Measurements from ENCODE around the gene SH3BP4.

The SH3BP4 gene

DNA sequence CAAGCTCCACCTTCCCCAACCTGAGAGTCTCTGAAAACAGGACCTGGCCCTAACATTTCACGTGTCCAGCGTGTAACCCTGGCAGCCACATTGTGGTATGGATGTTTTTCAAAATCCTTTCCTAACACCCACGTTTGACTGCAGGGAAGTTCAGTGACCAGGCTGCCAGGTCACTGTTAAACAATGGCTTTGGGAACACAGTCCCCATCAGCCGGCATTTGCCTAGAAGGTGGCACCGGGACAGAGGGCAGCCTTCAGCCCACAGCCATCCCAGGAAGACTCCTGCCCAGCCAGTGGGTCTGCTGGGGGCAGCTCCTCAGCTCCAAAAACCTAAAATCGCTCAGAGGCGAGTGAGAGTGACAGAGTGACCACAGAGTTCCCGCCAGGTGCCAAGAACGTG, 140.2 kb downstream of the SH3BP4 start:
- no peak for DNase-seq (ENCODE audit: low read depth)

DNA sequence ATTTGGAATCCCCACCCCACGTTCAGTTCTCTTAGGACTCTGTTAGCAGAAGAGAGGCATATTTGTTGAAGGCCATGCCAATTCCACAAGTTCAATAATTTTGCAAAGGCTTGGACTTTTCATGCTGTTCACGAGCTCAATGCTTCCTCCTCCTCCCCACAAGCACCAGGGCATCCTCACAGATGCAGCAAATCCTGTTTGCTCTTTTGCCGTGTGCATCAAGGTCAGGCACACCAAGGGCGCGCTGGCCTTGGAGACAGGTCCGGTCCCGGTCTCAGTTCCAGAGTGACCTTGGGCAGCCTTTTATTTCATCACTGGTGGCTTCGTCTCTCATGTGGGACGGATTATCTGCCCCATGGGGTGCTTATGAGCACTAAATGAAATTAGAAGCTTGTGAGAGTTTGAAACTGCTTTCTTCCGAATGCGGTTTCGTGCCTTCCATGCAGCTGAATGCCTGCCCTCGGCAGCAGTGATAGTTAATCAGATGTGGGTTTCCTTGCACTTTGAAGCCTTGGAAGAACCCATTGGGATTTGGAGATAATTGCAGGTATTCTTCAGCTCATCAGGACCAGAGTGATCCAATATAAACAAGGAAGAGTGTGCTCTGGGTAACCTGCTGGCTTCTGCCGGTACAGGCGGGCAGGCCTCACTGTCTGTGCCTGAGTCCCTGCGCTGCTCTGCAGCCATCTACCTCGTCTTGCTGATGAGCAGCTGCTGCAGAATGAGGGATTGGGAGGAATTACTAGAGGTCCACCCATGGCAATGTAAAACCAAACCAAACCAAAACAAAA, 140.8 kb downstream of the SH3BP4 start:
- no peak for DNase-seq (ENCODE audit: low read depth)

DNA sequence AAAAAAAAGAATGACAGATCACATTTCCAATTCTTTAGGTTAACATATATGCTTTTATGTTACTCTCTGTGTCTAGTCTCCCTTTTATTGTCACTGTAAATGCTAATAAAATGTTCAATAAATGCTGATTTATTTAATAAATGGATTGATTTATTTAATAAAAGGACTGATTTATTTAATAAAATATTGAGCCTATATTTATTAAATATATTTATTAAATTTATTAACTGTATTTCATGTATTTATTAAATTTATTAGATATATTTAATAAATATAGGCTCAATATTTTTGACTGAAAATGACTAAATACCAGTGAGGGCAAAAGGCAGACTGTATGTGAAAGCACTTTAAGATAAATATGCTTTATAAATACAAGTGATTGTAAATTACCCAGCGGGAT, 142.6 kb downstream of the SH3BP4 start:
- no peak for DNase-seq (ENCODE audit: low read depth)

DNA sequence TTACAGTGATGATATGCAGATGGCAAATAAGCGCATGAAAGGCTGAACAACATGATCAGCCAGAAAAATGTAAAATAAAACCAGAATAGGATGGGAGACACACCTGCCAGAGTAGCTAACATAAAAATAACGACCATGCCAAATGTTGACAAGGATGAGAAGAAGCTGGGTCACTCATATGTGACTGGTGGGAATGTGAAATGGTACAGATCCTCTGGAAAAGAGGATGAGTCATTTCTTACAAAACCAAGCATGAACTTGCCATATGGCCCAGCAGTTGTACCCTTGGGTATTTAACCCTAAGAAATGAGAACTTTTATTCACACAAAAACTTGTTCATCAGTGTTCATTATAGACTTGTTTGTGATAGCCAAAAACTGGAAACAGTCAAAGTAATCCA, 143.8 kb downstream of the SH3BP4 start:
- DNase-seq (ENCODE audit: low read depth) = no peak

DNA sequence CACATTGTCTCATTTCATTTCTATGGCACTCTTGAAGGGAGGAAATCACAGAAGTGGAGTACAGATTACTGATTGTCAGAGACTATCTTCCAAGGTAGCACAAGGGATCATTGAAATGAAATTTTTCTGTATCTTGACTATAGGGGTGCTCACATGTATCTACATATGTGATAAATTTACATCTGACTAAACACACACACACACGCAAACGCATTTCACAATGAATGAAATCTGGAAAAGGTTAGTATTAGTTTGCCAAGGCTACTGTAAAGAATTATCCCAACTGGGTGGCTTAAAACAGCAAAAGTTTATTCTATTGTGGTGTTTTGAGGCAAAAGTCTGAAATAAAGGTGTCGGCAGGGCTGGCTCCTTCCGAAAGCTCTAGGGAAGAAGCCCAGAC, 144.6 kb downstream of the SH3BP4 start:
- DNase-seq (ENCODE audit: low read depth) = no peak

DNA sequence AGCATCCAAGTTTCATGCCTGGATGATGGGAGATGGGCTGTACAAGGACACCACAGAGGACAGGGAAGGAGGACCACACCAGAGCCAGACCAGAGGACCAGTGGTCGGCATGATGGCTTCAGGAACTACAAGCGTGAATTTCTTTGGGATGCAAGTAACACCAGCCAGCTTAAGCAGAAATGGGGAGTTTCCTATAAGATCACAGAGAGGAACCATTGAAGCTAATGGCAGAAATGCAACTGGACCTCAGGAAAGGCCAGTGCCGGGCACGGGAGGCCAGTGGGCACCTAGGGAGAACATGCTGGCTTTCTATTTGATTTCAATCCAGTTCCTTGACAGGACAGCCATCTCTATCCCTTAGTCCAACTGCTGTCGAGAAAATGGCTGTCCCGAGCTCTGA, 145.4 kb downstream of the SH3BP4 start:
- no peak for DNase-seq (ENCODE audit: low read depth)

DNA sequence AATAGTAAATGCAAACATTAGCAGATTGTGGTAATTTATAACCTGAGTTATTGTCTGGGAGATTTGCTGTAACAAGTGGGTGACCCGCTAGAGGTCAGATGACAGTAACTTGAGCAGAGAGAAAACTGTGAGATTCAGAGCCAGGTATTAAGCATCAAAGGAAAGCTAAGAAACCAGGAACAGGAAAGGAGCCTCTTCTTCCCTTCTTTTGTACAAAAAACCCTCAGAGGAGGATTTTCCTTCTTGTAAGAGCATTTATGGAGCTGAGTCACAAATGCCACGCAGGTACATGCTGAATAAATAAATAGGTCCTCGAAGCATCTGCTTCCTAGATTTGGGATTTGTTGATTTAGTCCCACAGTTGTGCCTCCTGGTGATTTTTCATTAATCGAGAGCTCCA, 146.5 kb downstream of the SH3BP4 start:
- no peak for DNase-seq (ENCODE audit: low read depth)

DNA sequence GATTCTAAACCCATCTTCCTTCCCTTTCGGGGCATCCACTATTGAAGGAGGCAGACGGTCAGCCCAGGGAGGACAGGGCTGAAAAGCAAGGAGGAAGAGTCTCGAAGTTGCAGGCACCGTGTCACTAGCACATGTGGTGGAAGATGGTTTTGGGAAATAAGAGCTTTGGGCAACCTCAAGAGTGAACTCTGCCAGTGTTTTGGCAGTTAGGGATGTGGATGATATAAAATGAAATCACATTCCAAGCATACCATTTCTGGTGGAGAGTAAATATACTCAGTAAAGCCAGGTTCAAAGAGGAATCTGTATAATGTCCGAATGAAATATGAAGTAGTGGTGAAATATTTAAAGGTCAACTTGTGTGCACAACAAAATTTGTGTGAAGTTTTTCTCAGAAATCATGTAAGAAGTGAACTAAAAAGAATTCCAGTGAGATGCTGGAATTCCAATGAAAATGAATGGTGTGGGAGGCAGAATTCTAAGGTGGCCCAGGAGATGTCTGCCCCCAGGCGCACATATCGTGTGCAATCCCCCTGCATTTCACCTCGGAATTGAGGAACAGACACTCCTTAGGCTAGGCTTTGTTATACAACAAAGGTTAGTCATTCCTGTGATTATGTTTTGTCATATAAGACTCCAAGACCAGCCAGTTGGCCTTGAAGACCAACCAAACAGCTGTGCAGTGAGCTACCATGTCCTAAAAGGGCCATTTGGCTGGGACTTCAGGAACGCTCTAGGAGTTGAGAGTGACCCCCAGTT, 147.1 kb downstream of the SH3BP4 start:
- DNase-seq (ENCODE audit: low read depth) = no peak

DNA sequence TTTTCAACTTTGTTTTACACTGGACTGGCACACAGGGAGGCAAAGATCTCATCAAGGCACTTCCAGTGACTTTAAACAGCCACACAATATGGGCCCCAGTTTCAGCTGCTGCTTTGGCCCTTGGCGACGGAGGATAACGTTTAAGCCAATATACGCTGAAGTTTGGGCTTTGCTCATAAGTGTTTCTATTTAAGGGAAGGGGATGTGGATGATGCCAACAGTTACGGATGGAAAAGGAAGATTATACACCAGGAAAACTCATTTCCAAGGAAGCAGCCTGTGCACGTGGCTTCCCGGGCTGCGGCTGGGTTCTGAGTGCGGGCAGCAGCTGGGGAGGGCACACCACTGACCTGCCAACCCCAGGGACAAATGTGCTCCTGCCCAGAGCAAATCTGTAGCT, 151.1 kb downstream of the SH3BP4 start:
- no peak for DNase-seq (ENCODE audit: low read depth)

Measured in T follicular helper cell (primary cell).